Endothelial cell of umbilical vein (primary cell): ENCODE data around the gene DCHS2. TPM values are rescaled to one million over a fixed set of nuclear protein-coding genes. Genes with fewer than 3 reads are reported as not detected.

Experiments used
- BruUV-seq: library from RNA; stranded (reverse); fragments of 400-500 nt; replicated peaks from 2 replicates; lab custom pipeline; 2021; lab: Mats Ljungman, UMichigan
- CTCF ChIA-PET: fragments of 300-600, 350-600 bp; sonication (Branson Sonifier 250); formaldehyde crosslinking; loops from one replicate; lab custom pipeline; 2021; ENCODE audit warnings: antibody characterized with exemption, inconsistent platforms; lab: Charles Lee
- POLR2A ChIA-PET: fragments of 300-600, 350-600 bp; sonication (Branson Sonifier 250); formaldehyde crosslinking; loops from one replicate; lab custom pipeline; 2021; ENCODE audit warnings: antibody characterized with exemption, inconsistent platforms; lab: Charles Lee
- DNase-seq: peaks from one replicate; pipeline ENCODE4 v3.0.0-alpha.2; 2011; ENCODE audit warnings: low read depth, low spot score
- FAIRE-seq: peaks from 2 replicates; lab custom pipeline; 2011; peaks lifted over from hg19 to GRCh38; lab: Jason Lieb, UNC
- H2AFZ ChIP-seq: 2 replicates; pipeline ENCODE4 v1.6.0; 2012; ENCODE audit warnings: low read depth, low read length, control low read depth, inconsistent platforms
- H3K27ac ChIP-seq: 2 replicates; pipeline ENCODE4 v1.5.1; 2011; ENCODE audit warnings: low read depth, mild to moderate bottlenecking, control low read depth, low read length, moderate library complexity; ENCODE audit not compliant: insufficient read depth
- H3K27me3 ChIP-seq, 2 experiments: 2 replicates each; pipeline versions ENCODE4 v1.6.0 to v1.6.1; 2011; ENCODE audit warnings: low read length in 2 of 2, mixed read lengths in 1 of 2; ENCODE audit not compliant: control insufficient read depth in 2 of 2, insufficient read depth in 2 of 2
- H3K36me3 ChIP-seq, 2 experiments: 2 replicates in 1 of 2; 3 replicates in 1 of 2; pipeline ENCODE4 v1.5.1; 2011; ENCODE audit warnings: low read length in 2 of 2, mild to moderate bottlenecking in 1 of 2, moderate library complexity in 1 of 2; ENCODE audit not compliant: control insufficient read depth in 2 of 2, insufficient read depth in 2 of 2; ENCODE audit errors: extremely low read depth in 1 of 2
- H3K4me1 ChIP-seq: 3 replicates; pipeline ENCODE4 v1.5.1; 2011; ENCODE audit warnings: mild to moderate bottlenecking, low read length; ENCODE audit not compliant: control insufficient read depth, insufficient read depth; ENCODE audit errors: extremely low read depth
- H3K4me2 ChIP-seq: 2 replicates; pipeline ENCODE4 v1.6.1; 2011; ENCODE audit warnings: low read length, control low read depth, mixed read lengths; ENCODE audit not compliant: insufficient read depth
- H3K4me3 ChIP-seq, 3 experiments: fragments of 200-600 bp in 1 of 3; sonication (generic), shearing (Covaris generic) in 1 of 3; replicated peaks in 1 of 3; 2 replicates each; pipeline ENCODE4 v1.5.1; 2011 to 2016; ENCODE audit warnings: control low read depth in 3 of 3, low read length in 3 of 3, mild to moderate bottlenecking in 2 of 3, inconsistent platforms in 1 of 3, low read depth in 1 of 3, moderate library complexity in 1 of 3; ENCODE audit not compliant: insufficient read depth in 1 of 3
- H3K79me2 ChIP-seq: 2 replicates; pipeline ENCODE4 v1.6.0; 2012; ENCODE audit warnings: low read length, inconsistent platforms; ENCODE audit not compliant: control insufficient read depth, insufficient read depth
- H3K9ac ChIP-seq: replicated peaks from 2 replicates; pipeline ENCODE3; 2011; ENCODE audit warnings: low read length, control low read depth; ENCODE audit not compliant: insufficient read depth; ENCODE audit errors: extremely low read depth
- H3K9me1 ChIP-seq: replicated peaks from 3 replicates; pipeline ENCODE4 v1.6.0; 2011; ENCODE audit warnings: mild to moderate bottlenecking, low read length; ENCODE audit not compliant: control insufficient read depth, insufficient read depth; ENCODE audit errors: extremely low read depth
- H3K9me3 ChIP-seq: replicated peaks from 2 replicates; pipeline ENCODE4 v1.5.1; 2012; ENCODE audit warnings: low read length, inconsistent platforms; ENCODE audit not compliant: control insufficient read depth, insufficient read depth
- H4K20me1 ChIP-seq: replicated peaks from 2 replicates; pipeline ENCODE3; 2011; ENCODE audit warnings: mild to moderate bottlenecking, low read length; ENCODE audit not compliant: control insufficient read depth, insufficient read depth; ENCODE audit errors: extremely low read depth
- CTCF ChIP-seq, 2 donors: IDR thresholded peaks; 1 replicate in 1 of 2; 2 replicates in 1 of 2; pipeline ENCODE4 v1.5.1; 2011; ENCODE audit warnings: low read length in 2 of 2, mild to moderate bottlenecking in 2 of 2, moderate library complexity in 2 of 2, control low read depth in 1 of 2, inconsistent platforms in 1 of 2, low read depth in 1 of 2; ENCODE audit not compliant: insufficient read depth in 1 of 2; ENCODE audit errors: extremely low read depth in 1 of 2
- EZH2 ChIP-seq: IDR thresholded peaks from 2 replicates; pipeline ENCODE4 v1.6.1; 2012; ENCODE audit warnings: borderline replicate concordance, low read depth, mild to moderate bottlenecking, moderate library complexity, low read length, inconsistent platforms; ENCODE audit not compliant: severe bottlenecking
- FOS ChIP-seq: IDR thresholded peaks from 2 replicates; pipeline ENCODE4 v1.6.1; 2011; ENCODE audit warnings: mild to moderate bottlenecking, low read length, moderate library complexity, borderline replicate concordance; ENCODE audit not compliant: insufficient read depth
- GATA2 ChIP-seq: IDR thresholded peaks from 2 replicates; pipeline ENCODE4 v1.7.0; 2011; ENCODE audit warnings: low read depth, mild to moderate bottlenecking, moderate library complexity, mixed read lengths, low read length; ENCODE audit not compliant: insufficient read length, insufficient read depth
- JUN ChIP-seq: IDR thresholded peaks from 2 replicates; pipeline ENCODE4 v1.6.1; 2011; ENCODE audit warnings: borderline replicate concordance, low read depth; ENCODE audit not compliant: insufficient read length, insufficient read depth
- MAX ChIP-seq: IDR thresholded peaks from 2 replicates; pipeline ENCODE4 v1.6.1; 2011; ENCODE audit not compliant: insufficient read depth, insufficient read length
- MYC ChIP-seq: IDR thresholded peaks from one replicate; pipeline ENCODE4 v1.6.1; 2011; ENCODE audit warnings: mild to moderate bottlenecking, low read depth, low read length
- POLR2A ChIP-seq: IDR thresholded peaks from 2 replicates; pipeline ENCODE4 v1.6.1; 2012; ENCODE audit warnings: low read depth, mild to moderate bottlenecking, control low read depth, low read length
- POLR2AphosphoS5 ChIP-seq: IDR thresholded peaks from 2 replicates; pipeline ENCODE4 v1.6.1; 2012; ENCODE audit warnings: low read depth, mild to moderate bottlenecking, control low read depth, low read length, moderate library complexity; ENCODE audit not compliant: insufficient read depth
- dilution Hi-C: fragments of 300-500 bp; cut with MboI; formaldehyde crosslinking; loops from one replicate; pipeline ENCODE4 v1.15.0; 2019; ENCODE audit warnings: low sequenced_read_pairs; ENCODE audit not compliant: extremely low pct_ligation_motif_present
- intact Hi-C: fragments of 100-400 bp; cut with micrococcal nuclease; formaldehyde crosslinking; loops from one replicate; pipeline ENCODE4 v1.10.0; 2022
- polyA plus RNA-seq, 4 experiments: library from polyadenylated mRNA; depleted of rRNA in 3 of 4; stranded (reverse) in 3 of 4; unstranded in 1 of 4; fragments of >200 nt; gene quantifications; 2 replicates each; pipeline versions ENCODE4 v1.2.1 to v1.2.3, GENCODE V29; 2011 to 2012; ENCODE audit warnings: missing spikeins in 1 of 4
- total RNA-seq: library from RNA; stranded (reverse); gene quantifications from 2 replicates; pipeline ENCODE4 v1.2.3, GENCODE V29; 2021

DCHS2 gene
- total and polyA plus RNA-seq, 2 donors (not counting 3 experiments of a cell fraction or from before 2014, with no cell fraction given), result not detected

- no peak overlapping the region for H3K4me3 ChIP-seq
- H3K79me2 ChIP-seq, result no peaks in the 10 kb centered on the region
- CTCF ChIA-PET, result no interaction called here
- H3K4me2 ChIP-seq, result no peak overlapping the region
- H3K9me1 ChIP-seq, result no peaks in the 10 kb centered on the region
- no peak overlapping the region for H3K9ac ChIP-seq
- intact Hi-C loops (no loop called here), dilution Hi-C loops (no loop called here)
- no peak for DNase-seq
- H2AFZ ChIP-seq, result no peak overlapping the region
- TF ChIP-seq MYC (no peak), MAX (no peak), POLR2A (no peak), JUN (no peak), GATA2 (no peak), EZH2 (no peak), POLR2AphosphoS5 (no peak), CTCF (IDR thresholded peaks at IDR 0.05; ENCODE audit: extremely low read depth in 1 of 2, insufficient read depth in 1 of 2, low read depth in 1 of 2, low read length in 2 of 2) (no peak), FOS (no peak)
- H4K20me1 ChIP-seq, result no peaks in the 10 kb centered on the region
- H3K4me1 ChIP-seq, result no peaks in the 10 kb centered on the region
- H3K36me3 ChIP-seq, result no peaks in the 10 kb centered on the region
- POLR2A ChIA-PET, result no interaction called here
- no peak for FAIRE-seq
- H3K9me3 ChIP-seq, result no peaks in the 10 kb centered on the region
- H3K27me3 ChIP-seq, result no peaks in the 10 kb centered on the region
- BruUV-seq, result no TSS peak
- H3K27ac ChIP-seq, result no peak overlapping the region
Measured at GRCh38 chr4:154335588-154335987, 156.0 kb downstream of the DCHS2 start.
